Measurements from ENCODE around the gene AREG.

DNA sequence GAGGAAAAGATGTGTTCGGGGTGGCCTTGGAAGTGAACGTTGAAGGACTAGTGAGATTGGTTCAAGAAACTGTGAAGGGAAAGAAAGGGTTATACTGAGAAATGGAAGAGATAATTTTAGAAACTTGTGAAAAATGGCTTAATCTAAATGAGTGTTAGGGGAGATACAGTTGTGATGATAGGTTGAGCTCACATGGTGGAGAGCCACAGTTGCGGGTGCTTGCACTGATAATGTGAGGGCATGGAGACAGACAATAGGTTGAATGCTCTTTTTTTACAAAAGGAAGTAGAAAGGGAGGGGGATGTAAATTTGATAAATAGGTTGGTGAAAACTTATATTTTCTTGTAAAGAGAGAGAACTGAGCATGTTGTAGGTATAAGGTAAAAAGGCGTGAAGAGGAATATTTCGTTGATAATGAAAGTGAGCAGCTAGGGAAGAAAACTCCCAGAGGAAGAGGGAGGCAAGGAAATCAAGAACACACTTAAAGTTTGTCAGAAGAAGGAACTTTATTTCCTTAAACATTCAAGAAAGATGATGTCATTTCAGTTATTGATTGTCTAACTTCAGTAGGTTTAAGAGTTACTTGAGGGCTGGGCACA lies 8.2 kb downstream of the AREG start:
- TF ChIP-seq, protein P1, sequence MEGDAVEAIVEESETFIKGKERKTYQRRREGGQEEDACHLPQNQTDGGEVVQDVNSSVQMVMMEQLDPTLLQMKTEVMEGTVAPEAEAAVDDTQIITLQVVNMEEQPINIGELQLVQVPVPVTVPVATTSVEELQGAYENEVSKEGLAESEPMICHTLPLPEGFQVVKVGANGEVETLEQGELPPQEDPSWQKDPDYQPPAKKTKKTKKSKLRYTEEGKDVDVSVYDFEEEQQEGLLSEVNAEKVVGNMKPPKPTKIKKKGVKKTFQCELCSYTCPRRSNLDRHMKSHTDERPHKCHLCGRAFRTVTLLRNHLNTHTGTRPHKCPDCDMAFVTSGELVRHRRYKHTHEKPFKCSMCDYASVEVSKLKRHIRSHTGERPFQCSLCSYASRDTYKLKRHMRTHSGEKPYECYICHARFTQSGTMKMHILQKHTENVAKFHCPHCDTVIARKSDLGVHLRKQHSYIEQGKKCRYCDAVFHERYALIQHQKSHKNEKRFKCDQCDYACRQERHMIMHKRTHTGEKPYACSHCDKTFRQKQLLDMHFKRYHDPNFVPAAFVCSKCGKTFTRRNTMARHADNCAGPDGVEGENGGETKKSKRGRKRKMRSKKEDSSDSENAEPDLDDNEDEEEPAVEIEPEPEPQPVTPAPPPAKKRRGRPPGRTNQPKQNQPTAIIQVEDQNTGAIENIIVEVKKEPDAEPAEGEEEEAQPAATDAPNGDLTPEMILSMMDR (IDR thresholded peaks at IDR 0.05; ENCODE audit: poor library complexity), result no peak
- TF ChIP-seq EZH2phosphoT487 (IDR thresholded peaks at IDR 0.05; ENCODE audit: low read depth, severe bottlenecking, unreplicated experiment) (no peak), EZH2 (IDR thresholded peaks at IDR 0.05; ENCODE audit: borderline replicate concordance) (no peak)
